ENCODE data around the gene RCAN3.
"Not testable (repeated sequence)": the region's sequence is repeated elsewhere in the genome, so short reads cannot be mapped to it uniquely, and the experiment has no call there.

RCAN3 gene

DNA sequence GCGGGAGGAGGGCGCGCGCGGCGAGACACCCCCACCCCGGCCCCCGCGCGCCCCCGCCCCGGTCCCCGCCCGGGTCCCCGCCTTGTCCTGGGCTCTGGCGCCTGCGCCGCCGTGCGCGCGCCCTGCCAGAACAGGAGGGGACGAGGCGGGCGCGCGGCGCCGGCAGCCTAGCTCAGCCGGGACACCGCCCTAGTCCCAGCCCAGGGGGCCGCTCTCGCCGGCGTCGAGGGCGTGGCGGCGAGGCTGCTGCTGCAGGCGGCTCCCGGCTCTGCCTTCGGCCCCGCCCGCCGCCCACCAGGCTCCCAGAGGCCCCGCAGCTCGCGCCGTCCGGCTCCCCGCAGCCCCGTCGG lies at the start of gene RCAN3:
RCAN3 (plus strand) TSS at position 128 of the 350 bp plus-strand sequence. CDS start 11,537 bp downstream, outside the sequence.
- DNase-seq (ENCODE audit: low read depth), result peak; percentile 75

DNA sequence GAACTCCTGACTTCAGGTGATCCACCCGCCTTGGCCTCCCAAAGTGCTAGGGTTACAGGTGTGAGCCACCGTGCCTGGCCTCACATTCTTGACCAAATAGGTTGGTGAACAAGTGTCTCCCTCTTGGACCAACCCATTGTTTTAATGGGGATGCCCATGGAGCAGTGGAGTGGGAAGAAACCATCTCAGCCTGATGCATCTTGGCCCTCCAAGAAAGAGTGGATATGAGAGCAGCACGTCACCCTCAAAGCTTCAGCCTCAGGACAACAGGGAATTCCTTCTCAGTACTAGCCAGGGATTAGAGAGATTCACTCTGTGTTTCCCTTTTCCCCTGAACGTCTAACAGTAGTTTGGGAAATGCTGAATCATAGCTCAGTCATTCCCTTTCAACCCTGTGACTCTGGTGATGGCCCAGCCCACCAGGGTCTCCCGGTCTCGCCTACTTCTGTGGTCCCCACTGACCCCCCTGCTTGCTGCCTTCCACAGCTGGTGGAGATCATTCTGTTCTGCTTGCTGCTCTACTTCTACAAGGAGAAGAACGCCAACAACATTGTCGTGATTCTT lies 49.6 kb upstream of the RCAN3 start:
- no peak for DNase-seq (ENCODE audit: low read depth)

DNA sequence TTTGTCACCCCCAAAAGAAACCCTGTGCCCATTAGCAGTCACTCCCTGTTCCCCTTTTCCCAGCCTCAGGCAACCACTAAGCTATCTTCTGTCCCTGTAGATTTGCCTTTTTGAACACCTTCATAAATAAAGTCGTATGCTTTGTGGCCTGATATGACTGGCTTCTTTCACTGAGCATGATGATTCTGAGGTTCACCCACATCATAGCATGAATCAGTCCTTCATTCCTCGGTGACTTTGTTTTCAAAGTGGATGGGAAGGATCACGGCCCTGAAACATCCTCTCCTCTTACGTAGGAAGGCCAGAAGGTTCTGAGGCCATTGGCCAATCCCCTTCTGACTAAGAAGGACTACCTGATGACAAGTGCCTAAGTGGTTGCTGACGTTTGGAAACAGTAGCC lies 48.0 kb upstream of the RCAN3 start:
- no peak for DNase-seq (ENCODE audit: low read depth)

DNA sequence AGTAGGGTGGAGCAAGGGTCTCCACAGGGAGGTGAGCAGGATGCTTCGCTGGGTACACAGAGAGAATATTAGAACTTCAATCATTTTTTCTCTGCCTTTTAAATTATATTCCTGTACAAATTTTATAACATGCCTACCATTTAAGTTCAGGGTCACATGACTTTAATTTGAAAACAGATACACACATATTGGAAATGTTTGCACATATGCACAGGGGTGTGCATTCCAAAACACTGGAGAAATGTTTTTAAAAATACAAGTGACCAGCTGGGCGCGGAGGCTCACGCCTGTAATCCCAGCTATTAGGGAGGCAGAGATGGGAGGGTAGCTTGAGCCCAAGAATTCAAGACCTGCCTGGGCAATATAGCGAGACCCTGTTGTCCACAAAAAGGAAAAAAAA lies 47.4 kb upstream of the RCAN3 start:
- no peak for DNase-seq (ENCODE audit: low read depth)

DNA sequence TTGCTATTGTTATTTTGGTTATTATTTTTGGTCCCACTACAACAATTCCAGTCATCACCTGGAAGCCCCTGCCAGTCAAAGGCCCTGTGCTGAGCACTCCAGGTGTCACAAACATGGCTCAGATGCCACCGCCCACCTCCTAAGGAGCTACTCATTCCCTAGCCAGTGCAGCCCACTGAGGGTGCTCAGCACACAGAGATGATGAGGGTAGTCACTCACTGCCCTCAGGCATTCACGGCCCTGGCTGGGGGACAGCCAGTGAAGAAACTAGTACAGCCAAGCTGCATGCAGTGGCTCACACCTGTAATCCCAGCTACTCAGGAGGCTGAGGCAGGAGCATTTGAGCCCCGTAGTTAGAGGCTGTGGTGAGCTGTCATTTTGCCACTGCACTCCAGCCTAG lies 44.8 kb upstream of the RCAN3 start:
- no peak for DNase-seq (ENCODE audit: low read depth)

DNA sequence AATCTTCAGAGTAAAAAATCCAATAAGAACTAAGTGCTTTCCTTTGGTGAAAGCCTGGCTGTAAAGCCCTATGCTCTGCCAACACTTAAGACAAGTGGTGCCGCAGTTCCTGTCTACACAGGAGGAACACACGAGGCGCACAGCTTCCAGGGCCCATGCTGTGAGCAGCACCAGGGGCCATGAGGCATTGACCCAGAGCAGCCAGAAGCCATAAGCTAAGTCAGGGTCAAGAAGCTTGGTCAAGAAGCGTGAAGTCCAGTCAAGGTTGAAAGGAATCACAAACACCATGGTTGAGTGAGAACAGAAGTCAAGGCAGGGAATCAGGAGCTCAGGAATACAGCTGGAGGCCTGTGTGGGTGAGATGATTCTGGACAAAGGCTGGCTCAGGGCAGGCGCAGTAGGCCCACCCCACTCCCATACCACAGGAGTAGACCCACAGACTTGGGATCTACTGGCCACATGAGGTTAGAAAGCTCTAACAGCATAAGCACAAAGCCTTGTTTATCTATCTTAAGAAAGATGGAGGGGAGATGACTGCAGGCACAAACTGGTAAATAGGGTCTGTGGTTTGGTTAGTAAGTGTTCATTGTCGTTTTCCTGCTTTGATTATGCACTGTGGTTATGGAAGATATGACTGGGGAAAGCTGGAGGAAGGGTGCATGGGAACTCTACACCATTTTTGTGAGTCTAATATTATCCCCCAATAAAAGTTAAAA lies 42.9 kb upstream of the RCAN3 start:
- DNase-seq (ENCODE audit: low read depth), result no peak

DNA sequence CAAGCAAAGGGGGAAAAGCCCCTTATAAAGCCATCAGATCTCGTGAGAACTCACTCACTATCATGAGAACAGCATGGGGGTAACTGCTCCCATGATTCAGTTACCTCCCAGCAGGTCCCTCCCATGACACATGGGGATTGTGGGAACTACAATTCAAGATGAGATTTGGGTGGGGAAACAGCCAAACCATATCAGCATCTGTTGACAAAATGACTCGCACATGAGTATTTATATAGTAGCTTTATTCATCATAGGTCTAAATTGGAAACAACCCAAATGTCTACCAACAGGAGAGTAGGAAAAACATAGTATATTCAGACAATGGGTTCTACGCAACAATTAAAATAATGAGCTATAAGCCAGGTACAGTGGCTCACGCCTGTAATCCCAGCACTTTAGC lies 40.5 kb upstream of the RCAN3 start:
- not testable (repeated sequence) for DNase-seq (ENCODE audit: low read depth)

DNA sequence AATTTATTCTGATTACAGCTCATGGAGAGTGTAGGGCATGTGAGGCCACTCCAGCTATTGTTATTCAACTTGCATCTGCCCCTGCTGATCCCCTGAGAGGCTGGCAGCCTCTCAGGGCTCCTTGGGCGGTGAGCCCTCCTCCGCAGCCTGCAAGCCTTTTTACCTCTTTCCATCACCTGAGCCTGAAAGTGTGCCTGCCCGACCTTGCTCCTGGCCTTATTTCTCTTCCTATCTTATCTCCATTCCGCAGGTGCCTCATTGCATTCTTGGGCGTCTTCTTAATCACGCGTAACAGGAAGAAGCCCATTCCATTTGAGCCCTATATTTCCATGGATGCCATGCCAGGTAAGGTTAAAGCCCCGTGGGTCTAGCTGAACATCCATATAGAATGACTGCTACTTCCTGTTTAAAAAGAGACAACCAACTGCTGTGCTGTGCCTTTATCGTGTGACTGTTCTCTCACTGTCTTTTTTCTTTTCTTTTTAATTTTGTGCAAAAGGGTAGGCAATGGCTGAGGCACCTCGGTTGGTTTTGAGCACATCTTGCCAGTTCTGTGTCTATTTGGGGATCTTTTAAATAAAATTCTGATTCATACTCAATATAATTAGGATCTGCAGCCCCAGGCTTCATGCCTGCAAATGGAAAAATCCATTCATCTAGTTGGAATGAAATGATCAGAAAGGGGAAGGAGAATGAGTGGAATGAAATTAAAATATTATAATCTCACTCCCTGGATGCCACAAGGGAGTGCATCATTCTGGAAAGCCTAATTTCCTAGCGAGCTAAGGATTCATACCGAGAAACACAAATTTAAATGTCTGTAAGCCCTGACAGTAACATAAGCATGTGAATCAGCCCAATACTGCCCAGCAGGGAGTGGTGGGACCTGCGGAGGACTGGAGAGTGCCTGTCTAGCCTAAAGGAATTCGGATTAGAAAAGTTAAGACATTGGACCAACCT lies 38.6 kb upstream of the RCAN3 start:
- peak; percentile 40 for DNase-seq (ENCODE audit: low read depth)

DNA sequence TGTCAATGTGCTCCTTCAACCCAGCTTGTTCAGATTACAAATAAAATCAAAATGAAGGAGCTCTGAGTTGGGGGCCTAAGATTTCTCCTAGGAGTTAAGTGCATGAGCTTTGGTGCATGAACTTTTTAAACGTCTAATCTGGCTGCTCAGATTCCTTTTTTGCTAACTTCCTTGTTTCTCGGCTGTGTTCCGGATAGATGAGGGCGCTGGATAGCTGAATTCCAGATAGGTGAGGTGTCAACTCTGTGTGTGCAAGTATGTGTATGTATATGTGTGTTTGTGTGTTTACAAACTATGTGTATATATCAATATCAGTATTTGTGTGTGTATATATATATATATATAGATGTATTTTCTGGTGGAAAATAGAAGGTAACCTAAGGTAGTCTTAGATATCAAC lies 37.5 kb upstream of the RCAN3 start:
- no peak for DNase-seq (ENCODE audit: low read depth)

DNA sequence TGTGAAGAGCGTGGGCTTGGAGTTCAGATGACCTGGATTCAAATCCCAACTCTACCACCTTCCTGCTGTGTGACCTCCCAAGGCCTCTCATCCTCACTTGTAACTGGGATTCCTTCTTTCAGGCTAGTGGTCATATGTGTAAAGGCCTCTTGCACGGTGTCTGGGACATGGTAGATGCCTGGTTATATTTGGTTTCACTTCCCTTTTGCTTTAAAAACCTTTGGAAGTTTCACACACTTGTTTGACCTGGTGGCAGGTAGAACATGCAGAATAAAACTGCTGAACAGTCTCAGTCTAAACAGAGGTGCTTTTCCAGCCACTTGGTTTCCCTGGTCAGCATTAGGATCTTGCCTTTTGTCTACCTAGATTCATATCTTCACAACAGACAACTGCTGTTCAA lies 37.0 kb upstream of the RCAN3 start:
- no peak for DNase-seq (ENCODE audit: low read depth)

DNA sequence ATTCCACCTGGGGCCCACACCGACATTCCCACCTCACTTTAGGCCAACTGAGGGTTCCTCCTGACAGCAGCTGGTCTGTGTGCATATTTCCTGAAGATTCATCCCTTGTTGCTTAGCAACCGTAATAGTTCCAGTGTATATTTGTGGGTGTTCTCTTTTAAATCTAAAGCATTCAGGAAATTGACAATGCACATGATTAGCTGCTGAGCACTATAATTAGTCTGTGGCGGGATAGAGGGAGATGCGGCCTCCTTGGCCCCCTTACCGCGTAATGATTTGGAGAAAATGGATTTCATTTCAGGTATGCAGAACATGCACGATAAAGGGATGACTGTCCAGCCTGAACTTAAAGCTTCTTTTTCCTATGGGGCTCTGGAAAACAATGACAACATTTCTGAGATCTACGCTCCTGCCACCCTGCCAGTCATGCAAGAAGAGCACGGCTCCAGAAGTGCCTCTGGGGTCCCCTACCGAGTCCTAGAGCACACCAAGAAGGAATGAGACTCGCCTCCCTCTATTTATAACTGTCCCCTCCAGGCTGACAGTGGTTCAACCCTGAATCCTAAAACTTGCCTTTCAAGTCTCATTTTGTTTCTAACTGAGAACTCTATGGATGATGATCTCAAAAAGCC lies 33.8 kb upstream of the RCAN3 start:
- no peak for DNase-seq (ENCODE audit: low read depth)

DNA sequence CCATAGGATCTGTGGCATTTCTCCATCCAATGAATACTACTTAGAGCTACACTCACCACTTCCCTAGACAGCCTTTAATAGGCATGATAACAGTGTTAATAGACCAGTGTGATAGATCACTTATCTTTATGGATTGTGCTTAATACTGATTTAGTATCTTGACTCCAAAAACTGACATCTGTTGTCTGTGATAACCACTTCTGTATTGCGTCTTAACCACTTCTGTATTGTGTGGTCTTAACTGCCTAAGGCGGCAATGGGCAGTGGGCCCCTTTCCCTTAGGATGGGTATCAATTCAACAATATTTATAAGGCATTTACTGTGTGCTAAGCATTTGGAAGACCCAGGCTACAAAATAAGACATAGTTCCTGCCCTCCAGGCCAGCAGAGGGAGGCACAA lies 32.0 kb upstream of the RCAN3 start:
- no peak for DNase-seq (ENCODE audit: low read depth)

DNA sequence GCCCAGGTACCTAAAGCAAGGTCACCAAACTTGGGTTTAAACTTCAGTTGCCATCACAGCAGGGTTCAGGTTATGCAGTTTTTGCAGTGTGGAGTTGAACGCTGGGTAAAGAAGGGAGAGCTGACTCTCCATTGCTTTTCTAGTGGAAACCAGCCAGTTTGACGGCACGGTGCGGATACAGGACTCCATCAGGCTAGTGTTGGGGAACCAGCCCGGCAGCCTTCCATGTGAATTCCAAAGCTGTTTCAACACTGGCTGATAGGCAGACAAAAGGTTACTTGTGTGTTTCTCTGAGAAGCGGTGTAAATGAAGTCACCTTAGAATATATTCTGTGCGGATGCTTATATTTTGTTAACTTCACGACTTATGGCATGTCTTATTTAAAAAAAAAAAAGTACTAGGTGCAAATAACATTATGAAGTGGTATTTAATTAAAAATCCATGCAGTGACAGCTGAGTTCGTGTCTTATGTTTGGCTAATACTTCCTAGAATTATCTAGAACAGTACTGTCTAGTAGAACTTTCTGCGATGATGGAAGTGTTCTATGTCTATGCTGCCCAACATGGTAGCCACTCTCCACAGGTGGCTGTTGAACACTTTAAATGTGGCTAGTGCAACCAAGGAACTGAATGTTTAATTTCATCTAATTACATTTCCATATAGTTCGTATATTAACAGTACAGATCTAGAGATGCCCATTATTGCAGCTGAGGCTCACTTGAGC lies 29.9 kb upstream of the RCAN3 start:
- DNase-seq (ENCODE audit: low read depth), result no peak

DNA sequence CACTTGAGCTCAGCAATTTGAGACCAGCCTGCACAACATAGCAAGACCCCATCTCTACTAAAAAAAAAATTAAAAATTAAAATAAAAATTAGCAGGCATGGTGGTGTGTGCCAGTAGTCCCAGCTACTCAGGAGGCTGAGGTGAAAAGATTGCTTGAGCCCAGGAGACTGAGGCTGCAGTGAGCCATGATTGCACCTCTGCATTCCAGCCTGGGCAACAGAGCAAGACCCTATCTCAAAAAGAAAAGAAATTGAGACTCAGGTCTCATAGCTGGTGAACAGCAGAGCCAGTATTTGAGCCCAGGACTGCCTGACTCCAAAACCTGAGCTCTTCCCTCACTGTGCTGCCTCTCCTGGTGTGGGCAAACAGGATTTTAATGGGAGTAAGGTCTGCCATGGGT lies 28.4 kb upstream of the RCAN3 start:
- no peak for DNase-seq (ENCODE audit: low read depth)

DNA sequence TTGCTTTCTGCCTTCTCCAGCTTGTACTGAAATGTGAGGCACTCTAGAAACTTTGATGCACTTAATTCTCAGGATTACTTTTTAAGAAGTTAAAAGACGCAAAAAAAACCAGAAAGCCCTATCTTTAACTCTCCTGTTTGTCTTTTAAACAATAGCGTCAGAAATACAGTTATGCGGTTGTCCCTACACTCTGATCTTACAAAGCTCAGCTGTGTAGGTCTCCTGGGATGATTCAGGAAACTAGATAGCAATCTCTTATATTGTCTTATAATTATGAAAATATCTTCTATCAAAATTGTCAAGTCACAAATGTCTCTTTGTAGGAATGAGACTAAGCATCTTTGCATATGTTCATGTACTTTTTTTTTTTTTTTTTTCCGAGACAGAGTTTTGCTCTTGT lies 26.9 kb upstream of the RCAN3 start:
- DNase-seq (ENCODE audit: low read depth), result no peak

DNA sequence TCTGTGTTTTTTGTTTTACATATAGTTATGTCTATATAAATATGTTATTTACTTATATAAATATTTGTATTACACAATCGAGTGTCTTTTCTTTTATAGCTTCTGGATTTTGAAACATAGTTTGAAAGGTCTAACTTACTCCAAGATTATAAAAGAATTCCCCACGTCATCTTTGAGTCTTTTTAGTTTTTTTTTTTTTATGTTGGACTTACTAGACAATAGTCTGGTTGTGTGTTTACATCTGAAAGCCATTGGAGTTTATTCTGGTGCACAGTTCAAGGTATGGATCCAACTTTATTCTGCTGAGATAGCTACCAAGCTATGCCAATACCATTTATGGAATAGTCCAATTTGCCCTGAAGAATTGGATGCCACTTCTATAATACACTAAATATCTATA lies 26.1 kb upstream of the RCAN3 start:
- DNase-seq (ENCODE audit: low read depth), result no peak

DNA sequence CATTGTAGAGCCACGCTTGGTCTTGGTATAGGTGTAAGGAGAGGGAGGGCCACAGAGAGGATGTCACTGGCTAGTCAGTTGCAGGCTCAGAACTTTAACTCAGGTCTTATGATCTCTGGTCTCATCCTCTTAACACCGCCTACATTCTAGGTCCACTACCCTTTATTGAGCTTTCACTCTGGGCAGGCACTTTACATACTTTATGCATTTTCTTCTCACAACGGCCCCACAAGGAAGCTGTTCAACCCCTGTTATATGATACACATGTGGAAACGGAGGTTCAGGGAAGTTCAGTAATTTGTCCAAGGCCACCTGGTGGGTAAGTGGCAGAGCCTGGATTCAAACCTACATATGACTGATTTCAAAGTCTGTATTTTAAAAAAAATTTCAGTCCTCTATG lies 25.3 kb upstream of the RCAN3 start:
- no peak for DNase-seq (ENCODE audit: low read depth)

DNA sequence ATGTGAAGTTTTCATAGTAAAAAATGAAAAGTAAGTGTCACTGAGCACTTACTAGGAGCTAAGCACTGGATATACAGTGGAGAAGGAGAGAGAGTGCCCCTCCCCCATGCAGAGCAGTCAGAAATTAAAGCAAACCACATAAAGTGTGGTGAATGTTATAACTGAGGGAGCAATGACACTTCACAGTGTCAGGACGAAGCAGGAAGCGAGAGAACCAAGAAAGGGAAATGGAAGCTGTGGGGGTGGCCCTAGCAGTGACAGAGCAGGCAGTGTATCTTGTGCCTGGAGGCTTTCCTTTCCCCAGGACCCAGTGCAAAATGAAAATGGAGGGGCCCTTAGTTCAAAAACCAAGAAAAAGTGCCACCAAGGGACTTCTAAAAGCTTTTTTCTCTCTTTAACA lies 21.5 kb upstream of the RCAN3 start:
- no peak for DNase-seq (ENCODE audit: low read depth)

DNA sequence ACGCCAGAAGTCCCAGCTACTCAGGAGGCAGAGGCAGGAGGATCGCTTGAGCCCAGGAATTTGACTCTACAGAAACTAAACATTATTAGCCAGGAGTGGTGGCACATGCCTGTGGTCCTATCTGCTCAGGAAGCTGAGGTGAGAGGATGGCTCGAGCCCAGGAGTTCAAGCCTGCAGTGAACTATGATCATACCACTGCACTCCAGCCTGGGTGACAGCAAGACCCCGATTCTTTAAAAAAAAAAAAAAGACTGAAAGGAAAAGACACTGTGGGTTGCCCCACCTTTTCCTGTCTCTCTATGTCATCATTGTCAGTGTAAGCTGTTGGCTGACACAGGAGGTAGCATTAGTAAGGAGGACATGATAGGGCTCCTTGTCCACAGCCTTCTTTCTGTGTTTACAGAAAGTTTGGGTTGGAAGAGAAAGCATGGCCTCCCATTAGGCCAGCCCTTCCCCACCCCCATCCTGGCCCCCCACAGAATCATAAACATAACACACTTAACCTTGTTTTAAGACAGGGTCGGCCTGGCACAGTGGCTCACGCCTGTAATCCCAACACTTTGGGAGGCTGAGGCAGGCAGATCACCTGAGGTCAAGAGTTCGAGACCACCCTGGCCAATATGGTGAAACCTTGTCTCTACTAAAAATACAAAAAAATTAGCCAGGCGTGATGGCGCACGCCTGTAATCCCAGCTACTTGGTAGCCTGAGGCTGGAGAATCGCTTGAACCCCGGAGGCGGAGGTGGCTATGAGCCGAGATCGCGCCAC lies 20.6 kb upstream of the RCAN3 start:
- DNase-seq (ENCODE audit: low read depth), result no peak

DNA sequence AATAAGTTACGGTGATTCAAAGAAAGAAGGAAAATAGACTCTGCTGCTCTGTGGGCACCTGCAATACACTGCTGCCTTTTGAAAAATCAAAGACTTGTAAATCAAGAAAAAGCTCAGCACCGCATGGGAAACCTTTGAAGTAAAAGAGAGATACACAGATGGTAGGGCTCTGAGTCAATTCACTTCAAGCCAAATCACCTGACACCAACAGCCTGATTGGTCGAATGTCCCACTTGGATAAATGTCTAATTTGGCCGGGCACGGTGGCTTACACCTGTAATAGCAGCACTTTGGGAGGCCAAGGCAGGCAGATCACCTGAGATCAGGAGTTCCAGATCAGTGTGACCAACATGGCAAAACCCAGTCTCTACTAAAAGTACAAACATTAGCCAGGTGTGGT lies 19.2 kb upstream of the RCAN3 start:
- no peak for DNase-seq (ENCODE audit: low read depth)

DNA sequence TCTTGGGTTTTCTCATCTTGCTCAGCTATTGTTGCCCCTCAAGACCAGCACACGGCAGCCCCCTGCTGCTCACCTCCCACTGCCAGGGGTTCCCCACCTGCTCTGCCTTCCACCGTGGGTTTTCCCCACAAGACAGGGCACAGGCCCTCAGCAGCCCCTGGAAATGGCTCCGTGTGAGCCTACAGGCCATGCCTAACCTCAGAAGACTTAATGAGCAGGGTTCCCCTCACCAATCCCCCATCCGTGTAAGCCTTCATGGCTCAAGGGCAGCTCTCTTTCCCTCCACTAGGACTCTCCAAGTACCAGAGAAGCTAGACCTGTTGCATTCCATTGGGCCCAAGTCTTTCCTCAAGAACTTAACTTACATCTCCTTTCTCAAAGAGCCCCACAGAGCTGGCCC lies 18.4 kb upstream of the RCAN3 start:
- DNase-seq (ENCODE audit: low read depth), result no peak
